ENCODE measurements around the gene PRKAR2A. TPM values are rescaled to one million over a fixed set of nuclear protein-coding genes. Genes with fewer than 3 reads are reported as not detected.

PRKAR2A gene
- total RNA-seq, 4 donors from 2014 or later = 25.8 to 40.3 (median 33.2) TPM

- TF ChIP-seq, protein P1, sequence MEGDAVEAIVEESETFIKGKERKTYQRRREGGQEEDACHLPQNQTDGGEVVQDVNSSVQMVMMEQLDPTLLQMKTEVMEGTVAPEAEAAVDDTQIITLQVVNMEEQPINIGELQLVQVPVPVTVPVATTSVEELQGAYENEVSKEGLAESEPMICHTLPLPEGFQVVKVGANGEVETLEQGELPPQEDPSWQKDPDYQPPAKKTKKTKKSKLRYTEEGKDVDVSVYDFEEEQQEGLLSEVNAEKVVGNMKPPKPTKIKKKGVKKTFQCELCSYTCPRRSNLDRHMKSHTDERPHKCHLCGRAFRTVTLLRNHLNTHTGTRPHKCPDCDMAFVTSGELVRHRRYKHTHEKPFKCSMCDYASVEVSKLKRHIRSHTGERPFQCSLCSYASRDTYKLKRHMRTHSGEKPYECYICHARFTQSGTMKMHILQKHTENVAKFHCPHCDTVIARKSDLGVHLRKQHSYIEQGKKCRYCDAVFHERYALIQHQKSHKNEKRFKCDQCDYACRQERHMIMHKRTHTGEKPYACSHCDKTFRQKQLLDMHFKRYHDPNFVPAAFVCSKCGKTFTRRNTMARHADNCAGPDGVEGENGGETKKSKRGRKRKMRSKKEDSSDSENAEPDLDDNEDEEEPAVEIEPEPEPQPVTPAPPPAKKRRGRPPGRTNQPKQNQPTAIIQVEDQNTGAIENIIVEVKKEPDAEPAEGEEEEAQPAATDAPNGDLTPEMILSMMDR (IDR thresholded peaks at IDR 0.05; ENCODE audit: low read depth) = no peak
These were observed 8.8 kb upstream of the PRKAR2A start for GRCh38 chr3:48856469-48856868.

GRCh38 chr3:48855681-48856447 lies 8.2 kb upstream of the PRKAR2A start:
- TF ChIP-seq, protein P1 (IDR thresholded peaks at IDR 0.05; ENCODE audit: low read depth) = no peak

- TF ChIP-seq, protein P1 (IDR thresholded peaks at IDR 0.05; ENCODE audit: low read depth) = no peak
These were observed 4.5 kb upstream of the PRKAR2A start for GRCh38 chr3:48852151-48852550.

DNA sequence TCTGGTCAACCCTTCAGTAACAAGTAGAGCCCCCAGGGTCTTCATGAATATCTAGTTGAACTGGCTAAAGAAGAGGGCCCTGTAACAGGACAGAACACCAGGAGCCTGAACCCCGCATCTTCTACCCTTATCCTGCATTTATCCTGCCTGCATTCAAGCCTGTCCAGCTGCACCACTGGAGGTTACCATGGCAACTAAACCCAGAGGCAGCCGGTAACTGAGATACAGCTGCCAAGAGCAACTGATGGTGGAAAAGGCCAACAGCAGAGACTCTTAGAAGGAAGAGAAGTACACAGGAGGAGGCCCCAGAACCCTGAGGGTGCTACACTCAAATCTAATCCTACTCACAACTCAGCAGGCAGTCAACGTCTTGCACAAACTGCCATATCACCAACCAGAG lies 3.7 kb upstream of the PRKAR2A start:
- TF ChIP-seq, protein P1 (IDR thresholded peaks at IDR 0.05; ENCODE audit: low read depth) = no peak

- TF ChIP-seq, protein P1 (IDR thresholded peaks at IDR 0.05; ENCODE audit: low read depth) = no peak
These were observed 1.3 kb upstream of the PRKAR2A start for GRCh38 chr3:48848816-48849515.

DNA sequence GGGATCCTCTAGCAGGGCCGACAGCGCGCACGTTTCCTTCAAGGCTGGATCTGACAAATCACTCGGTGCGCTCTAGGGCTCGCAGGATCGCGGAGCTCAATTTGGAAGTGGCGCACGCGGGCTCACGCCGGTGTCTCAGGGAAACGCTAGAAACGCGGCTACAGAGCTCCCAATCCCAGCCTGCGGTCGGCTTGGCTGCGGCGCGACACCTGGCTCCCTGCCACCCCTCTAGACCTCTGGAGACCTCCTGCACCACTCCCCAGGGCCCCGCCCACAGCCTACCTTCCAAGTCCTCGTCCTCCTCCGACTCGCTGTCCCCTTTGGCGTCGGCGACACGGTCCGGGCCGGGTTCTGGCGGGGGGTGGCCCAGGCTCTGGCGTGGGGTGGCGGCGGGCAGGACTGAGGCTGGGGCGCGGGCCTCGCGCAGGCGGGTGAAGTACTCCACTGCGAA lies 596 bp downstream of the PRKAR2A start:
- TF ChIP-seq, protein P1 (IDR thresholded peaks at IDR 0.05; ENCODE audit: low read depth) = no peak

DNA sequence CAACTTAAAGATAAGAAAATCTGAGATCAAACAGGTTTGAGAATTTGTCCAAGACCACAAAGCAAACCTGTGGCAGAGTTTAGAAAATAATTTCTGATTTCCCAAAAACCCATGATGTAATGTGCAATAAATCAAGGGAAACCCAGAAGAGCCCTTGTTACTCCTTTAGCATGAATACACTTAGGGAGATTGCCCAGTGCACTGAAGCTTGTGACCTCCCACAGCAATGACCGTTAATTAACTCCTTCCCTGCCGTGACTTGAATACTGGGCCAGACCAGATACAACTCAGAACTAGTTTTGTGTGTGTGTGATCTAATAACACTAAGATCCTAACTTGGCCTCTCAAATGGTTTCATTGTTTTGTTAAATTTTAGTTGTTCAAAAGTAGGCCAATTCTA lies 2.5 kb downstream of the PRKAR2A start:
- TF ChIP-seq, protein P1 (IDR thresholded peaks at IDR 0.05; ENCODE audit: low read depth) = no peak

Measured in subcutaneous adipose tissue (tissue), 4 donors.